ENCODE measurements around the gene AAK1. TPM values are rescaled to one million over a fixed set of nuclear protein-coding genes. Genes with fewer than 3 reads are reported as not detected.
"Not testable (repeated sequence)": the region's sequence is repeated elsewhere in the genome, so short reads cannot be mapped to it uniquely, and the experiment has no call there.

Gene AAK1
- total RNA-seq, 4 donors from 2014 or later: 34.8 to 109 (median 70.2) TPM

GRCh38 chr2:69674316-69674670 is 30.8 kb upstream of the AAK1 start:
- Histone ChIP-seq H3K27ac (peak overlapping the region in 2 of 4 donors; percentile 6 to 48), H3K4me1 (no peaks in the 10 kb centered on the region), H3K27me3 (no peaks in the 10 kb centered on the region), H3K9me3 (peaks cover 6 to 9% of the 10 kb centered on the region in 2 donors), H3K4me3 (no peak overlapping the region), H3K36me3 (no peaks in the 10 kb centered on the region)
- no peak for DNase-seq
- intact Hi-C loops (cut with DNase I; ENCODE audit: low total_unique reads): no loop called here
- 78 to 81% methylated on average over 2 of the region's 2 CpGs for WGBS, 2 donors (ENCODE audit: low coverage in 1 of 2)
- in situ Hi-C loops (cut with MboI; ENCODE audit: low pct_ligation_motif_present in 1 of 4, low pct_unique_long_range_greater_than_20kb in 1 of 4, low sequenced_read_pairs in 3 of 4): no loop called here
- no peak for TF ChIP-seq CTCF (IDR thresholded peaks at IDR 0.05)
- TF ChIP-seq EP300 (IDR thresholded peaks at IDR 0.05; ENCODE audit: low read depth): no peak
- no peak for TF ChIP-seq POLR2AphosphoS5 (IDR thresholded peaks at IDR 0.05)
- no peak for TF ChIP-seq POLR2A (IDR thresholded peaks at IDR 0.05)

DNA sequence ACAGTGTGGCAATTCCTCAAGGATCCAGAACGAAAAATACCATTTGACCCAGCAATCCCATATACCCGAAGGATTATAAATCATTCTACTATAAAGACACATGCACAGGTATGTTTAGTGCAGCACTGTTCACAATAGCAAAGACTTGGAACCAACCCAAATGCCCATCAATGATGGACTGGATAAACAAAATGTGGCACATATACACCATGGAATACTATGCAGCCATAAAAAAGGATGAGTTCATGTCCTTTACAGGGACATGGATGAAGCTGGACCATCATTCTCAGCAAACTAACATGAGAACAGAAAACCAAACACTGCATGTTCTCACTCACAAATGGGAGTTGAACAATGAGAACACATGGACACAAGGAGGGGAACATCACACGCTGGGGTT is 29.6 kb upstream of the AAK1 start:
- H3K27ac ChIP-seq; DNase-seq; in situ Hi-C loops (cut with MboI; ENCODE audit: low pct_ligation_motif_present in 1 of 4, low pct_unique_long_range_greater_than_20kb in 1 of 4, low sequenced_read_pairs in 3 of 4); H3K27me3 ChIP-seq; H3K36me3 ChIP-seq; H3K4me3 ChIP-seq; H3K9me3 ChIP-seq; H3K4me1 ChIP-seq; intact Hi-C loops (cut with DNase I; ENCODE audit: low total_unique reads): not testable (repeated sequence)
- WGBS, 2 donors (ENCODE audit: low coverage in 1 of 2): 95 to 96% methylated on average over 2 to 3 of the region's 3 CpGs

- 80 to 100% methylated on average over 2 of the region's 2 CpGs for WGBS, 2 donors (ENCODE audit: low coverage in 1 of 2)
- Histone ChIP-seq H3K9me3 (peaks cover 6 to 9% of the 10 kb centered on the region in 2 donors), H3K27me3 (no peaks in the 10 kb centered on the region), H3K27ac (no peak overlapping the region), H3K4me3 (no peak overlapping the region), H3K4me1 (no peaks in the 10 kb centered on the region), H3K36me3 (no peaks in the 10 kb centered on the region)
- in situ Hi-C loops (cut with MboI; ENCODE audit: low pct_ligation_motif_present in 1 of 4, low pct_unique_long_range_greater_than_20kb in 1 of 4, low sequenced_read_pairs in 3 of 4) (no loop called here), intact Hi-C loops (cut with DNase I; ENCODE audit: low total_unique reads) (no loop called here)
- DNase-seq: no peak
- TF ChIP-seq POLR2A (IDR thresholded peaks at IDR 0.05) (no peak), EP300 (IDR thresholded peaks at IDR 0.05; ENCODE audit: low read depth) (no peak), POLR2AphosphoS5 (IDR thresholded peaks at IDR 0.05) (no peak), CTCF (IDR thresholded peaks at IDR 0.05) (no peak)
These were observed 26.1 kb upstream of the AAK1 start for GRCh38 chr2:69669666-69670065.

DNA sequence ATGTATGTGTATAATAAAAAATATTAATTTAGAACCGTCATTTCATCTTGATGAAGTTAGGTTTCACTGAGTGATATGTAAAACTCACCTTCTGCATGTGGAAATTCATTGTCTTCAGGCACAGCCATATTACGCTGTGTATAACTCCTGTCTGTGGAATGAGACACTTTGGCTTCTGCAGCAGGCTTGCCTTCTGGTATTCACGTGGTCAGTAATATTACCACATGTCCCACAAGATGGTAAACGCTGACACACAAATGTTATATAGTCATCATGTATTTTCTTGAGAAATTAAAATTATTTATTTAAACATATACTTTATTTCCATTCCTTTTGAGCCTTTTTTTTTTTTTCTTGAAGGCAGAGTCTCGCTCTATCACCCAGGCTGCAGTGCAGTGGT is 25.1 kb upstream of the AAK1 start:
- H3K9me3 ChIP-seq: peaks cover 6 to 10% of the 10 kb centered on the region in 2 donors
- H3K4me3 ChIP-seq: no peak overlapping the region
- intact Hi-C loops (cut with DNase I; ENCODE audit: low total_unique reads): no loop called here
- H3K4me1 ChIP-seq: no peaks in the 10 kb centered on the region
- no peaks in the 10 kb centered on the region for H3K27me3 ChIP-seq
- WGBS, 2 donors (ENCODE audit: low coverage in 1 of 2): 89 to 94% methylated on average over 5 of the region's 5 CpGs
- no peak for DNase-seq
- no peaks in the 10 kb centered on the region for H3K36me3 ChIP-seq
- TF ChIP-seq CTCF (IDR thresholded peaks at IDR 0.05) (no peak), EP300 (IDR thresholded peaks at IDR 0.05; ENCODE audit: low read depth) (no peak), POLR2A (IDR thresholded peaks at IDR 0.05) (no peak), POLR2AphosphoS5 (IDR thresholded peaks at IDR 0.05) (no peak)
- in situ Hi-C loops (cut with MboI; ENCODE audit: low pct_ligation_motif_present in 1 of 4, low pct_unique_long_range_greater_than_20kb in 1 of 4, low sequenced_read_pairs in 3 of 4): no loop called here
- H3K27ac ChIP-seq: no peak overlapping the region

GRCh38 chr2:69667805-69668382 is 24.4 kb upstream of the AAK1 start:
- DNase-seq: no peak
- no peaks in the 10 kb centered on the region for H3K36me3 ChIP-seq
- intact Hi-C loops (cut with DNase I; ENCODE audit: low total_unique reads) (no loop called here), in situ Hi-C loops (cut with MboI; ENCODE audit: low pct_ligation_motif_present in 1 of 4, low pct_unique_long_range_greater_than_20kb in 1 of 4, low sequenced_read_pairs in 3 of 4) (no loop called here)
- H3K4me1 ChIP-seq: no peaks in the 10 kb centered on the region
- 63 to 70% methylated on average over 4 to 7 of the region's 7 CpGs for WGBS, 2 donors (ENCODE audit: low coverage in 1 of 2)
- no peaks in the 10 kb centered on the region for H3K27me3 ChIP-seq
- peaks cover 6 to 8% of the 10 kb centered on the region in 2 donors for H3K9me3 ChIP-seq
- H3K4me3 ChIP-seq: no peak overlapping the region
- no peak overlapping the region for H3K27ac ChIP-seq
- TF ChIP-seq CTCF (IDR thresholded peaks at IDR 0.05) (no peak), POLR2AphosphoS5 (IDR thresholded peaks at IDR 0.05) (no peak), EP300 (IDR thresholded peaks at IDR 0.05; ENCODE audit: low read depth) (no peak), POLR2A (IDR thresholded peaks at IDR 0.05) (no peak)
